K562 (cell line): ENCODE results near the gene CACNA1E. TPM values are rescaled to one million over a fixed set of nuclear protein-coding genes. Genes with fewer than 3 reads are reported as not detected.

Source experiments
- CBX5 ChIP-seq: IDR thresholded peaks from 2 replicates; pipeline ENCODE4 v1.6.1; 2014; ENCODE audit warnings: low read depth, borderline replicate concordance
- CCAR2 ChIP-seq: fragments of 200-400 bp; formaldehyde crosslinking; IDR thresholded peaks from 2 replicates; pipeline ENCODE4 v1.6.1; 2017; ENCODE audit warnings: mild to moderate bottlenecking, low read depth, low read length
- CEBPB ChIP-seq: fragments of 450-650 bp; IDR thresholded peaks from 2 replicates; pipeline ENCODE4 v1.6.1; 2016; ENCODE audit warnings: missing genetic modification characterization, missing compliant biosample characterization
- HIVEP1 ChIP-seq: fragments of 250-450 bp; sonication (Bioruptor Pico); IDR thresholded peaks from 2 replicates; pipeline ENCODE4 v1.4.0; 2020; ENCODE audit warnings: mild to moderate bottlenecking
- KDM2B ChIP-seq: fragments of 250-450 bp; sonication (Bioruptor Pico); IDR thresholded peaks from 2 replicates; pipeline ENCODE4 v1.8.0; 2021; ENCODE audit warnings: mild to moderate bottlenecking, moderate library complexity
- L3MBTL2 ChIP-seq: fragments of 450-650 bp; IDR thresholded peaks from 2 replicates; pipeline ENCODE4 v1.6.1; 2016; ENCODE audit warnings: mild to moderate bottlenecking, moderate library complexity
- NFE2 ChIP-seq: IDR thresholded peaks from 2 replicates; pipeline ENCODE4 v1.6.1; 2014; ENCODE audit warnings: antibody characterized with exemption, low read depth
- PCBP2 ChIP-seq: fragments of 200-400 bp; formaldehyde crosslinking; IDR thresholded peaks from 2 replicates; pipeline ENCODE4 v1.6.1; 2018; ENCODE audit warnings: low read length, low read depth, mild to moderate bottlenecking, moderate library complexity; ENCODE audit not compliant: poor library complexity, severe bottlenecking
- SMAD1 ChIP-seq: fragments of 150-350 bp; IDR thresholded peaks from 2 replicates; pipeline ENCODE4 v1.6.1; 2014; ENCODE audit warnings: low read length, low read depth; ENCODE audit not compliant: partially characterized antibody
- SMARCA4 ChIP-seq: fragments of 450-650 bp; IDR thresholded peaks from 2 replicates; pipeline ENCODE4 v1.6.1; 2016
- SMARCC2 ChIP-seq: fragments of 450-650 bp; IDR thresholded peaks from 2 replicates; pipeline ENCODE4 v1.6.1; 2017; ENCODE audit warnings: antibody characterized with exemption, moderate library complexity, mild to moderate bottlenecking, low read depth
- SNRNP70 ChIP-seq: fragments of 200-400 bp; formaldehyde crosslinking; optimal IDR thresholded peaks from 2 replicates; pipeline ENCODE3; 2017; ENCODE audit warnings: low read depth, low read length
- SP2 ChIP-seq: IDR thresholded peaks from 2 replicates; pipeline ENCODE4 v1.6.1; 2011; ENCODE audit warnings: mild to moderate bottlenecking, low read depth, low read length, moderate library complexity; ENCODE audit not compliant: poor library complexity, severe bottlenecking; ENCODE audit errors: extremely low read depth
- TFAP4 ChIP-seq: sonication (generic); formaldehyde crosslinking; IDR thresholded peaks from 2 replicates; pipeline ENCODE4 v1.8.0; 2022; ENCODE audit warnings: missing genetic modification reagents, mild to moderate bottlenecking, moderate library complexity, borderline replicate concordance
- ZBTB7A ChIP-seq: IDR thresholded peaks from 2 replicates; pipeline ENCODE4 v1.6.1; 2011; ENCODE audit warnings: low read depth, mild to moderate bottlenecking, low read length, moderate library complexity, borderline replicate concordance; ENCODE audit not compliant: control insufficient read depth
- ZBTB9 ChIP-seq: fragments of 450-650 bp; formaldehyde crosslinking; IDR thresholded peaks from 2 replicates; pipeline ENCODE4 v1.4.0; 2020; ENCODE audit warnings: mild to moderate bottlenecking, moderate library complexity
- ZNF140 ChIP-seq: fragments of 250-450 bp; sonication (Bioruptor Pico); IDR thresholded peaks from 2 replicates; pipeline ENCODE4 v1.8.0; 2021; ENCODE audit warnings: moderate library complexity, mild to moderate bottlenecking, inconsistent platforms
- ZNF354B ChIP-seq: fragments of 250-450 bp; sonication (Bioruptor Pico); IDR thresholded peaks from 2 replicates; pipeline ENCODE4 v1.4.0; 2020
- ZNF740 ChIP-seq, 3 experiments: fragments of 200-800 bp in 1 of 3; sonication (Bioruptor generic) in 1 of 3; sonication (generic) in 1 of 3; formaldehyde crosslinking in 1 of 3; IDR thresholded peaks; 2 replicates each; pipeline versions ENCODE4 v1.6.1 to v1.8.0; 2016 to 2022; ENCODE audit warnings: mild to moderate bottlenecking in 2 of 3, missing compliant biosample characterization in 2 of 3, missing genetic modification characterization in 2 of 3, missing genetic modification reagents in 1 of 3
- polyA plus RNA-seq, 8 experiments: library from polyadenylated mRNA; depleted of rRNA in 4 of 8; stranded (reverse) in 5 of 8; unstranded in 3 of 8; fragments of >200 nt; fragmentation: Nextera tagmentation in 2 of 8; fragmentation: Illumina TruSeq in 1 of 8; extraction: Ambion mirVana in 2 of 8; extraction: Trizol in 1 of 8; gene quantifications; 2 replicates each; pipeline versions ENCODE4 v1.2.1 to v1.2.3, GENCODE V29; 2011 to 2014; ENCODE audit warnings: inconsistent platforms in 1 of 8, missing spikeins in 1 of 8
- total RNA-seq, 7 experiments: library from RNA; depleted of rRNA in 6 of 7; stranded (reverse); fragments of >200 nt in 6 of 7; fragmentation: Illumina TruSeq in 2 of 7; extraction: Trizol in 2 of 7; gene quantifications; 2 replicates each; pipeline versions ENCODE4 v1.2.1 to v1.2.3, GENCODE V29; 2011 to 2021; ENCODE audit warnings: low replicate concordance in 1 of 7
- TF ChIP-seq, protein P1 (sequence below): fragments of 250-450 bp; sonication (Bioruptor Pico); IDR thresholded peaks from 2 replicates; pipeline ENCODE4 v1.4.0; 2020; ENCODE audit warnings: mild to moderate bottlenecking, moderate library complexity
- TF ChIP-seq, protein P2 (sequence below): fragments of 450-650 bp; formaldehyde crosslinking; IDR thresholded peaks from 2 replicates; pipeline ENCODE4 v1.4.0; 2020; ENCODE audit warnings: mild to moderate bottlenecking, moderate library complexity

CACNA1E gene
- total and polyA plus RNA-seq, 9 of the 15 experiments (the other 6 are each of a cell fraction or from before 2014, with no cell fraction given): under 0.01 to 0.04 TPM; not detected in 7

DNA sequence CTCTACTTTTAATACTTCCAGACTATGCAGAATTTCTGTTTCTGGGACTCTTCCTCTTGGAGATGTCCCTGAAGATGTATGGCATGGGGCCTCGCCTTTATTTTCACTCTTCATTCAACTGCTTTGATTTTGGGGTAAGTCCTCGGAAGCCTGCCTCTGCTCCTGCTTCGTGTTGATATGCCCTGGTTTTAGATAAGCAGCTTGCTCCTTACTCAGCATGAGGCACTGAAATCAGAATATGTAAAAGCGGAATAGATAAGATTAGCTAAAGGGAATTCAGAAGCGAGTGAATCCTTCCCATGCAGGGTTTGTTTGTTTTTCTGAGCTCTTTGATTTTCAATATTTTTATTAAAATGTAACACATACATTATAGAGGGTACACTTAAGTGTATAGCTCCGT, 234.7 kb downstream of the CACNA1E start (continued):
- TF ChIP-seq CEBPB (tag): no peak
- TF ChIP-seq ZNF354B (CRISPR knock-in tag): no peak
- TF ChIP-seq, protein P1, sequence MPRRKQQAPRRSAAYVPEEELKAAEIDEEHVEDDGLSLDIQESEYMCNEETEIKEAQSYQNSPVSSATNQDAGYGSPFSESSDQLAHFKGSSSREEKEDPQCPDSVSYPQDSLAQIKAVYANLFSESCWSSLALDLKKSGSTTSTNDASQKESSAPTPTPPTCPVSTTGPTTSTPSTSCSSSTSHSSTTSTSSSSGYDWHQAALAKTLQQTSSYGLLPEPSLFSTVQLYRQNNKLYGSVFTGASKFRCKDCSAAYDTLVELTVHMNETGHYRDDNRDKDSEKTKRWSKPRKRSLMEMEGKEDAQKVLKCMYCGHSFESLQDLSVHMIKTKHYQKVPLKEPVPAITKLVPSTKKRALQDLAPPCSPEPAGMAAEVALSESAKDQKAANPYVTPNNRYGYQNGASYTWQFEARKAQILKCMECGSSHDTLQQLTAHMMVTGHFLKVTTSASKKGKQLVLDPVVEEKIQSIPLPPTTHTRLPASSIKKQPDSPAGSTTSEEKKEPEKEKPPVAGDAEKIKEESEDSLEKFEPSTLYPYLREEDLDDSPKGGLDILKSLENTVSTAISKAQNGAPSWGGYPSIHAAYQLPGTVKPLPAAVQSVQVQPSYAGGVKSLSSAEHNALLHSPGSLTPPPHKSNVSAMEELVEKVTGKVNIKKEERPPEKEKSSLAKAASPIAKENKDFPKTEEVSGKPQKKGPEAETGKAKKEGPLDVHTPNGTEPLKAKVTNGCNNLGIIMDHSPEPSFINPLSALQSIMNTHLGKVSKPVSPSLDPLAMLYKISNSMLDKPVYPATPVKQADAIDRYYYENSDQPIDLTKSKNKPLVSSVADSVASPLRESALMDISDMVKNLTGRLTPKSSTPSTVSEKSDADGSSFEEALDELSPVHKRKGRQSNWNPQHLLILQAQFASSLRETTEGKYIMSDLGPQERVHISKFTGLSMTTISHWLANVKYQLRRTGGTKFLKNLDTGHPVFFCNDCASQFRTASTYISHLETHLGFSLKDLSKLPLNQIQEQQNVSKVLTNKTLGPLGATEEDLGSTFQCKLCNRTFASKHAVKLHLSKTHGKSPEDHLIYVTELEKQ: no peak
- no peak for TF ChIP-seq CBX5
- TF ChIP-seq SNRNP70: no peak
- no peak for TF ChIP-seq SMARCC2
- TF ChIP-seq ZNF140 (CRISPR knock-in tag): no peak
- peak; percentile 49 for TF ChIP-seq NFE2
- TF ChIP-seq, protein P2, sequence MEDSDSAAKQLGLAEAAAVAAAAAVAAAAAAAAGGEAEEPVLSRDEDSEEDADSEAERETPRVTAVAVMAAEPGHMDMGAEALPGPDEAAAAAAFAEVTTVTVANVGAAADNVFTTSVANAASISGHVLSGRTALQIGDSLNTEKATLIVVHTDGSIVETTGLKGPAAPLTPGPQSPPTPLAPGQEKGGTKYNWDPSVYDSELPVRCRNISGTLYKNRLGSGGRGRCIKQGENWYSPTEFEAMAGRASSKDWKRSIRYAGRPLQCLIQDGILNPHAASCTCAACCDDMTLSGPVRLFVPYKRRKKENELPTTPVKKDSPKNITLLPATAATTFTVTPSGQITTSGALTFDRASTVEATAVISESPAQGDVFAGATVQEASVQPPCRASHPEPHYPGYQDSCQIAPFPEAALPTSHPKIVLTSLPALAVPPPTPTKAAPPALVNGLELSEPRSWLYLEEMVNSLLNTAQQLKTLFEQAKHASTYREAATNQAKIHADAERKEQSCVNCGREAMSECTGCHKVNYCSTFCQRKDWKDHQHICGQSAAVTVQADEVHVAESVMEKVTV (CRISPR knock-in tag): no peak
- no peak for TF ChIP-seq SMAD1
- no peak for TF ChIP-seq ZNF740 (CRISPR knock-in tag; IDR thresholded peaks at IDR 0.05)
- TF ChIP-seq ZNF740 (tag; IDR thresholded peaks at IDR 0.05): no peak
- no peak for TF ChIP-seq CCAR2
- TF ChIP-seq TFAP4 (CRISPR knock-in tag): no peak
- TF ChIP-seq PCBP2: no peak
- TF ChIP-seq SP2: no peak
- no peak for TF ChIP-seq SMARCA4
- TF ChIP-seq ZBTB7A: no peak
- TF ChIP-seq L3MBTL2: no peak
- no peak for TF ChIP-seq ZBTB9 (CRISPR knock-in tag)
- TF ChIP-seq KDM2B: no peak
- no peak for TF ChIP-seq HIVEP1
